Esophagus muscularis mucosa (tissue), 4 donors: ENCODE results near the gene WDR59. TPM values are rescaled to one million over a fixed set of nuclear protein-coding genes. Genes with fewer than 3 reads are reported as not detected.

Source experiments
- DNase-seq: peaks from one replicate; pipeline ENCODE4 v3.0.0-alpha.2; 2017; ENCODE audit errors: extremely low spot score
- H3K27ac ChIP-seq, 4 donors: fragments of 200-600 bp; sonication (generic); replicated peaks in 1 of 4; 1 replicate in 3 of 4; 2 replicates in 1 of 4; pipeline ENCODE4 v1.5.1; 2016 to 2019; ENCODE audit warnings: mild to moderate bottlenecking in 1 of 4
- H3K27me3 ChIP-seq, 4 donors: fragments of 200-600 bp; sonication (generic); one replicate each; pipeline versions ENCODE4 v1.5.1 to v1.6.0; 2016 to 2019
- H3K36me3 ChIP-seq, 4 donors: fragments of 200-600 bp; sonication (generic); one replicate each; pipeline ENCODE4 v1.5.1; 2016 to 2019
- H3K4me1 ChIP-seq, 4 donors: fragments of 200-600 bp; sonication (generic); one replicate each; pipeline ENCODE4 v1.5.1; 2016 to 2019
- H3K4me3 ChIP-seq, 4 donors: fragments of 200-600 bp; sonication (generic); 1 replicate in 2 of 4; 2 replicates in 2 of 4; pipeline ENCODE4 v1.5.1; 2016 to 2019; ENCODE audit warnings: mild to moderate bottlenecking in 4 of 4, moderate library complexity in 1 of 4
- H3K9me3 ChIP-seq, 4 donors: fragments of 200-600 bp; sonication (generic); 1 replicate in 3 of 4; 2 replicates in 1 of 4; pipeline ENCODE4 v1.5.1; 2016 to 2019
- CTCF ChIP-seq, 3 experiments: fragments of 200-600 bp in 2 of 3; fragments of 450-650 bp in 1 of 3; sonication (generic) in 2 of 3; IDR thresholded peaks; one replicate each; pipeline ENCODE4 v1.5.1; 2017 to 2019; ENCODE audit warnings: antibody characterized with exemption in 3 of 3, mild to moderate bottlenecking in 2 of 3, moderate library complexity in 1 of 3
- EP300 ChIP-seq: sonication (generic); formaldehyde crosslinking; IDR thresholded peaks from one replicate; pipeline ENCODE4 v1.6.1; 2017; ENCODE audit warnings: antibody characterized with exemption
- POLR2A ChIP-seq: fragments of 450-650 bp; IDR thresholded peaks from one replicate; pipeline ENCODE4 v1.6.1; 2017; ENCODE audit warnings: antibody characterized with exemption, moderate library complexity, mild to moderate bottlenecking, low read depth
- POLR2AphosphoS5 ChIP-seq, 2 donors: sonication (generic); formaldehyde crosslinking; IDR thresholded peaks; one replicate each; pipeline ENCODE4 v1.6.1; 2017; ENCODE audit warnings: antibody characterized with exemption in 2 of 2
- WGBS: methylation state at CpG from one replicate; pipeline ENCODE4 v1.1.5; 2018; 5-methylcytosine and 5-hydroxymethylcytosine counted together
- intact Hi-C: fragments of 100-400 bp; cut with DNase I; formaldehyde crosslinking; loops from one replicate; pipeline ENCODE4 v1.15.1; 2023
- total RNA-seq, 4 donors: library from RNA; depleted of rRNA; stranded (reverse); fragments of >200 nt; gene quantifications; one replicate each; pipeline versions ENCODE4 v1.1.0 to v1.2.1, GENCODE V29; 2016

Gene WDR59
- total RNA-seq, 4 donors from 2014 or later, result 15.7 to 27.2 (median 18.6) TPM

GRCh38 chr16:75003931-75004330 lies 19.0 kb upstream of the WDR59 start:
- Histone ChIP-seq H3K4me1 (peaks cover 30 to 42% (median 38%) of the 10 kb centered on the region in 4 donors), H3K36me3 (no peaks in the 10 kb centered on the region), H3K4me3 (no peak overlapping the region), H3K9me3 (no peaks in the 10 kb centered on the region), H3K27me3 (no peaks in the 10 kb centered on the region), H3K27ac (no peak overlapping the region)
- intact Hi-C loops, result no loop called here
- no peak for DNase-seq
- 89% methylated on average over 5 of the region's 5 CpGs for WGBS
- no peak for TF ChIP-seq POLR2AphosphoS5 (IDR thresholded peaks at IDR 0.05)
- no peak for TF ChIP-seq EP300
- no peak for TF ChIP-seq CTCF (IDR thresholded peaks at IDR 0.05)
- TF ChIP-seq POLR2A, result no peak

DNA sequence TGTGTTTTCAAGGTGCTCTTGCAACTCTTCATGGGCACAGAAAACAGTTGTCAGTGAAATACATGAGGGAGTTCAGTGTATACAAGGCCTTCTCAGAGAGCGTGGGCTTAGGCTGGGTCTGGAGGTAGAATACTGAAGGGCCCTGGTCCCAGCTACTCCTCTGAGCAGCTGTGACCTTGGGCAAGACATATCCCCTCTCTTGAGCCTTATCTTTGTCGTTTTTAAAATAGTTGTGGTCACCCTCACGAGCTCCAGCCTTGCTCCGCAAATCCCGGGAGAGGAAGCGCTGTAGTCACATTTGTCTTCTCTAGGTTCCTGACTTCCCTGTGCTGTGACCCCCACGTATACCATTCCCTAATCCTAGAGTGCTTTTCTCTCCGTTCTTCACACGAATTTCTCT lies 17.6 kb upstream of the WDR59 start:
- peak; percentile 87 for DNase-seq
- intact Hi-C loops, result no loop called here
- Histone ChIP-seq H3K4me1 (peaks cover 34 to 47% (median 43%) of the 10 kb centered on the region in 4 donors), H3K27ac (no peak overlapping the region), H3K27me3 (no peaks in the 10 kb centered on the region), H3K4me3 (no peak overlapping the region), H3K36me3 (no peaks in the 10 kb centered on the region), H3K9me3 (no peaks in the 10 kb centered on the region)
- 71% methylated on average over 9 of the region's 9 CpGs for WGBS
- TF ChIP-seq POLR2A (no peak), CTCF (IDR thresholded peaks at IDR 0.05) (no peak), EP300 (no peak), POLR2AphosphoS5 (IDR thresholded peaks at IDR 0.05) (no peak)

GRCh38 chr16:75000481-75001081 lies 15.7 kb upstream of the WDR59 start:
- Histone ChIP-seq H3K9me3 (no peaks in the 10 kb centered on the region), H3K27ac (peak overlapping the region; percentile 81 to 90 (median 86)), H3K36me3 (no peaks in the 10 kb centered on the region), H3K4me1 (peaks cover 34 to 42% (median 38%) of the 10 kb centered on the region in 4 donors), H3K4me3 (peak overlapping the region; percentile 84 to 95 (median 92)), H3K27me3 (no peaks in the 10 kb centered on the region)
- intact Hi-C loops, result no loop called here
- TF ChIP-seq POLR2AphosphoS5 (IDR thresholded peaks at IDR 0.05) (no peak), EP300 (no peak), CTCF (IDR thresholded peaks at IDR 0.05) (no peak), POLR2A (no peak)
- 18% methylated on average over 15 of the region's 15 CpGs for WGBS
- DNase-seq, result peak; percentile 86

DNA sequence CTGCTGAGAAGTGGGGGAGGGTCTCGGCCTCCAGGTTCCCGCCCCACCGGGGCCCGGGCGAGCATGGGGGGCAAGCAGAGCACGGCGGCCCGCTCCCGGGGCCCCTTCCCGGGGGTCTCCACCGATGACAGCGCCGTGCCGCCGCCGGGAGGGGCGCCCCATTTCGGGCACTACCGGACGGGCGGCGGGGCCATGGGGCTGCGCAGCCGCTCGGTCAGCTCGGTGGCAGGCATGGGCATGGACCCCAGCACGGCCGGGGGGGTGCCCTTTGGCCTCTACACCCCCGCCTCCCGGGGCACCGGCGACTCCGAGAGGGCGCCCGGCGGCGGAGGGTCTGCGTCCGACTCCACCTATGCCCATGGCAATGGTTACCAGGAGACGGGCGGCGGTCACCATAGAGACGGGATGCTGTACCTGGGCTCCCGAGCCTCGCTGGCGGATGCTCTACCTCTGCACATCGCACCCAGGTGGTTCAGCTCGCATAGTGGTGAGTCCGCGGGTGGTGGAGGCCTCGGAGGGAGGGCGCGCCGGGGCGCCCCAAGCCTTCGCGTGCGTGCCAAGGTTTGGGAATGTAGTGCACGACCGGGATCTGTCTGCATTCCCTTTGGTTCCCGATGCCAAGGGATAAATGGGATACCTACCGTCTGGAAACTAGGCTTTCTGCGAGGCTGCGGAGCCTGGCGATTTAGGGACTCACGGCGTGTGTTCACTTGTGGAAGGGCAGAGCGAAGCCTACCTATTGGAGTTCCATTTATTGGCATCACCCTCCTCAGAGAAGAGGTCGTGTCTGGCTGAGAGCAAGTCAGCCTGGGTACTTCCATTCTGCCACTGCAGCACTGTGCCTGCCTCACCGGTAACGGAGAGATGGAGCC lies 14.9 kb upstream of the WDR59 start:
- TF ChIP-seq POLR2AphosphoS5 (IDR thresholded peaks at IDR 0.05) (peak in 1 of 2 donors; percentile 35), POLR2A (no peak)
- Histone ChIP-seq H3K4me3 (peak overlapping the region; percentile 84 to 95 (median 92)), H3K9me3 (no peaks in the 10 kb centered on the region), H3K27me3 (no peaks in the 10 kb centered on the region), H3K4me1 (peaks cover 34 to 42% (median 38%) of the 10 kb centered on the region in 4 donors), H3K36me3 (no peaks in the 10 kb centered on the region), H3K27ac (peak overlapping the region; percentile 81 to 90 (median 86))
- DNase-seq, result no peak
- intact Hi-C loops, result no loop called here
- WGBS, result 4% methylated on average over 12 of the region's 71 CpGs

DNA sequence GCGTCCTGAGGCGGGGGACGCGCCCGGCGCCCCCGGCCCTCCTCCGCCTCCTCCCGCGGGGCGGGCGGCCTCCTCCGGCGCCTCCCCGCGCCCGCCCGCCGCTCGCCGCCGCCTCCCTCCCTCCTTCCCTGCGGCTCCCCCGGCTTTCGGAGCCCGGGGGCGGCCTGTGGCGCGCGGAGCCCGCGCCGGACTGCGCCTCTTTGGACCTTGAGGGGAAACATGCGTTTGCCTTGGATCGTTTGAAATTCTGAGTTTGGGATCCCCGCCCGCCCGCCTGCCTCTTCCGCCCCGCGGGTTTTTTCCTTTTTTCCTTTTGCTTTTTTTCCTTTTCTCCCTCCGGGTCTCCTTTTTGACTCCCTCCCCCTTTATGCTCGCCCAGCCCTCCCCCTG lies 14.3 kb upstream of the WDR59 start:
- peak; percentile 82 for DNase-seq
- peak overlapping the region; percentile 81 to 90 (median 86) for H3K27ac ChIP-seq
- peak overlapping the region; percentile 84 to 95 (median 92) for H3K4me3 ChIP-seq
- TF ChIP-seq POLR2AphosphoS5 (IDR thresholded peaks at IDR 0.05) (no peak), CTCF (IDR thresholded peaks at IDR 0.05) (no peak), POLR2A (no peak)
- H3K4me1 ChIP-seq, result peaks cover 34 to 42% (median 38%) of the 10 kb centered on the region in 4 donors
- intact Hi-C loops, result no loop called here
- no peaks in the 10 kb centered on the region for H3K36me3 ChIP-seq
- H3K27me3 ChIP-seq, result no peaks in the 10 kb centered on the region
- H3K9me3 ChIP-seq, result no peaks in the 10 kb centered on the region
- WGBS, result under 1% methylated on average over 15 of the region's 44 CpGs
